GM19468 (cell line): ENCODE data around the gene AGPAT3.

Source experiments
- ATAC-seq: cut with Tn5 transposase; IDR thresholded peaks from one replicate; pipeline ENCODE4 v1.9.1; 2021; ENCODE audit warnings: mild to moderate bottlenecking, moderate library complexity, moderate number of reproducible peaks; ENCODE audit not compliant: unreplicated experiment; ENCODE audit errors: extremely low read depth

AGPAT3 gene

GRCh38 chr21:43985690-43986251 lies 120.7 kb downstream of the AGPAT3 start:
- ATAC-seq = no peak

- ATAC-seq = no peak
Measured at GRCh38 chr21:43986544-43987451, 121.8 kb downstream of the AGPAT3 start.

- ATAC-seq = no peak
Measured at GRCh38 chr21:43987509-43987908, 122.5 kb downstream of the AGPAT3 start.

GRCh38 chr21:43988016-43988415 lies 123.0 kb downstream of the AGPAT3 start:
- no peak for ATAC-seq

DNA sequence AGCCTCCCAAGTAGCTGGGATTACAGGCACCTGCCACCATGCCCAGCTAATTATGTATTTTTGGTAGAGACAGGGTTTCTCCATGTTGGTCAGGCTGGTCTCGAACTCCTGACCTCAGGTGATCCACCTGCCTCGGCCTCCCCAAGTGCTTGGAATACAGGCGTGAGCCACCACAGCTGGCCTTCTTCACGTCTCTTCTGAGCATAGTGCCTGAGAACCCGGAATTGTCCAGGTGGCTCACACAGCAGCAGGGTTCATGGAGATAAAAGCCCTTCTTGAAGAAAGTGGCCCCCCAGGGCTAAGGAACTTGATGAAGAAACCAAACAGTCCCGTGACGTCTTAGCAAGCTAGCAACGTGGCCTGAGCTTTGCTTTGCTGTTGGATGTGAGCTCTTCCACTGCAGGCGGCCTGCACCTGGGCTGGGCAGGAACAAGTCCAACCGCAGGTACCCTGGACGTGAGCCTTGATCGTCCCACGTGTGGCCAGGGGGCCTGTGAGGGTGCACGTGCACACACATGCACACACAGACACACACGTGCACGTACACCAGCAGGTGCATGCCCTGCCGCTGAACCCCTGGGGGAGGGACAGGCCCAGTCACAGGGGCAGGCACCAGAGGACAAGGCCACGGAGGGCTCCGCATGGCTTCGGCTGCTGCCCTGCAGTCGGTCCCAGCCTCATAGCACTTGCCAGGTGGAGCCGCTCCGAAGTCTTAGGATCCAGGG lies 123.6 kb downstream of the AGPAT3 start:
- no peak for ATAC-seq

GRCh38 chr21:43989401-43989800 lies 124.4 kb downstream of the AGPAT3 start:
- no peak for ATAC-seq

DNA sequence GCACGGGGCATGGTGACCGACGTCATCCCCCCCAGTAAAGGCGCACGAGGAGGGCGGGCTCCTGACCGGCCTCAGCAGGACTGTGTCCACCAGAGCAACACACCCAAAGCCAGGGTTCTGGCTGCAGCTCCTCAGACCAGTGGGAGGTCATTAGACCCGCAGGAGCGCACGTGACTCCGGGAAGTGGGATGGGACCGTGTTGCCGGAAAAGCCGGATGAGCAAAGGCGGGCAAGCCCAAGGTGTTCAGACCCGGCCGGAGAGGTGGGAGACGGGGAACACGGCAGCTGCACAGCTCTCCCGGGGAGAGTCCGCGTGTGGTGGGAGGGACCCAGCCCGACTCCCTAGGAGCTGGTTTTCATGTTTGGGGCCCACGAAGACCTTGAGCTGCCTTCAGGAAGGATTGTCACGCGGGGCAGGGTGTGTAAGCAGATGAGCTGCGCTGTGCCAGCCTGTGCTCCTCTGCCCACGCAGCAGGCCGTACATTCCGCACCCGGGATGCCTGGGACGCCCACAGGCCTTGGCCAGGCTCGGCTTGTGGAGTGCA lies 126.5 kb downstream of the AGPAT3 start:
- ATAC-seq = no peak

GRCh38 chr21:43992121-43992520 lies 127.1 kb downstream of the AGPAT3 start:
- no peak for ATAC-seq

DNA sequence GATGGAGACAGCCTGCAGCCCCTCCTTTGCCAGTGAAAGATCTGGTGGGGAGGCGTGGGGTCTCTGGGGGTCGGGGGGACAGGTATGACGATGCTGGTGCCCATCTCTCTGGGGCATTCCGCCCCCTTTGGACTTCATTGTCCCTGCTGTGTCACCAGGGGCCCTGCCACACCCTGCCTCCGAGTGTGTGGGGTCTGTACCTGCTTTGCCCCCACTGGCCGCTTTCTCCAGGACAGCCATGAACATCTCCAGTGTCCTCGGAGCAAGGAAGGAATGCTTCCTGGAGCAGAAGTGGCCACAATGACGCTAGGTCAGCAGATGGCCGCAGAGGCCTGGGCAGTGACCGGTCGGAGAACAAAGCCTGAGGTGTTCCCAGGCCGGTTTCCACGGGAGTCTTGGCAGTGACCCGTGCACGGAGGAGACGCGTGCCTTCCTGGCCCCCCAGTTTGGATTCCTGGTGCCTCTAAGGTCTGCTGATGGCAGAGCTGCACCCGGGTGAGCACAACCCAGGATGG lies 128.5 kb downstream of the AGPAT3 start:
- ATAC-seq = no peak

DNA sequence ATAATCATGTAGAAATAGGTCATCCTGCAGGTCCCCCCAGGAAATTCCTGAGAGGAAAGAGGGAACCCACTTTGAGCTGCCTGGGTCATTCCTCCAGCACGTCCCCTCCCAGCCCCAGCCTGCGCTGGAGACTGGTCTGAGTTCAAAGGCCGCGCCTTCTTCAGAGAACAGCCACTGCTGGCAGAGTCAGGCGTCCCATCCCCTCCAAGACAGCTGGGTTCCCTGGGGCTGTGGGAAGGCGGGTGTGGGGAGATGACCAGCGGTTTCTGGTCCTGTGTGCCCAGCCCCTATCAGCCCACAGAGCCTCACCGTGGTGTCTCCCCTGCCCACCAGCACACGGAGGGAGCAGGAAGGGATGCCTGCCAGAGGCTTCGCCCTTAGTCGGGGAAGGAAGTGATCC lies 129.1 kb downstream of the AGPAT3 start:
- ATAC-seq = no peak

DNA sequence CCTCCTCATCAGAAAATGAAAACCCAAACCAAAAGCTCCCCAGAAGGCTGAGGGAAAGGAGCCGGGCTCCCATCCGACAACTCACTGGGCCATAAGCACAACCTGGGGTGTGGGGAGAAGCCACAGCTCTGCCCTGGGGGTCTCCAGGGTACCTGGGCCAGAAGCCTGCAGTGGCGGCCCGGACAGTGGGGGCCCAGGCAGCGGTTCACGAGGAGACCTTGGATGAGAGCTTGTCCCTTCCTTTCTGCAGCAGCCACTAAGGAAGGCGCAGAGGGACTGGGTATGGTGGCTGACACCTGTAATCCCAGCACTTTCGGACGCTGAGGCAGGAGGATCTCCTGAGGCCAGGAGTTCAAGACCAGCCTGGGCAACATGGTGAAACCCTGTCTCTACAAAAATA lies 129.6 kb downstream of the AGPAT3 start:
- no peak for ATAC-seq

GRCh38 chr21:43995521-43996105 lies 130.6 kb downstream of the AGPAT3 start:
- no peak for ATAC-seq

DNA sequence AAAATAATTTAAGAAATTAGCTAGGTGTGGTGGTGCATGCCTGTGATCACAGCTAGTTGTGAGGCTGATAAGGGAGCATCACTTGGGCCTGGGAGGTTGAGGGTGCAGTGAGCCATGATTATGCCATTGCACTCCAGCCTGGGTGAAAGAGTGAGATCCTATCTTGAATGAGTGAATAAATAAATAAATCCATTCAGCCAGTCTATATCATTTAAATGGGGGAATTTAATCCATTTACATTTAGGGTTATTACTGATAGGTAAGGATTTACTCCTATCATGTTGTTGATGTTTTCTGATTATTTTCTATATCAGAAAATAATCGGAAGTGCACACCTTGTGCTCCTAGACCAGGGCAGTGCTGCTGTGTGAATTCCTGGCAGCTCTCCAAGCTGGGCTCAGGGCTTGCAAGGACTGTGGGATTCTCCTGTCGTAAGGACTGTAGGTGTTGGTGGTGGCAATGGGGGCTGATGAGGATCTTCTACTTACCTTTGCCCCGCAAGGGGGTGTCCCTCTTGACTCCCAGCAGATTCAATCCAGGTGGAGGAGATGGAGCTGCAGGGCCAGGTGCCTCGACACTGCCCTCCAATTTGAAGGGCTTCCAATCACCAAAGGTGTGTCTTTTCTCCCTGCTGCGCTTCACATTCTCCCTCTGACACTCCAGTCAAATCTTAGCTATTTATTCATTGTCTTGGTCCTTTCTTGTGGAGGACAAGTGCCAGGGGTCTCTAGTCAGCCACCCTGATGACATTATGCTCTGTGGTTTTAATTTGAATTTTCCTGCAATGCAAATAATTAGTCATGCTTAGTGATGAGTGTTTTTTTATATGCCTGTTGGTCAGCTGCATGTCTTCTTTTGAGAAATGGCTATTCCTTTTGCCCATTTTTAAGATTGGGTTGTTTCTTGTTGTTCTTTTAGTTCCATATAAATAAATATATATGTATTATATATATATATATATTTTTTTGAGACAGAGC lies 133.0 kb downstream of the AGPAT3 start:
- no peak for ATAC-seq

DNA sequence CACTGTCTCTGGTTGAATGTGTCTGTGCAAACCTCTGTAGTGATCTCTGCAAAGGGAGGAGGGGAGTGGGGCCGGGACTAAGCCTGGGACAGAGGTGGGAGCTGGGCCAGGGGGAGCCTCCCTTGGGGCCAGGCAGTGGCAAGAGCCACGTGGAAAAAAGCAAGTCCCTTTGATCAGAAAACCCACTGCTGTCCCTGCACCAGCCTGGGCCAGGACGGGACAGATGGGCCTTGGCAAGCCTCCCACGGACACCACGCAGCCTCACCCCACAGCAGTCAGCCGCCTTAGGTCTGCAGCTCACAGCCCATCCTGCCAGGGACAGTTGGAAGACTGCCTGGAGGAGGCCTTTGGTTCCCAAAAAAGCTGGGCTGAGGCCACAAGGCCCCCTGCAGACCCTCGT lies 135.3 kb downstream of the AGPAT3 start:
- ATAC-seq = no peak

GRCh38 chr21:44002511-44002910 lies 137.5 kb downstream of the AGPAT3 start:
- no peak for ATAC-seq

DNA sequence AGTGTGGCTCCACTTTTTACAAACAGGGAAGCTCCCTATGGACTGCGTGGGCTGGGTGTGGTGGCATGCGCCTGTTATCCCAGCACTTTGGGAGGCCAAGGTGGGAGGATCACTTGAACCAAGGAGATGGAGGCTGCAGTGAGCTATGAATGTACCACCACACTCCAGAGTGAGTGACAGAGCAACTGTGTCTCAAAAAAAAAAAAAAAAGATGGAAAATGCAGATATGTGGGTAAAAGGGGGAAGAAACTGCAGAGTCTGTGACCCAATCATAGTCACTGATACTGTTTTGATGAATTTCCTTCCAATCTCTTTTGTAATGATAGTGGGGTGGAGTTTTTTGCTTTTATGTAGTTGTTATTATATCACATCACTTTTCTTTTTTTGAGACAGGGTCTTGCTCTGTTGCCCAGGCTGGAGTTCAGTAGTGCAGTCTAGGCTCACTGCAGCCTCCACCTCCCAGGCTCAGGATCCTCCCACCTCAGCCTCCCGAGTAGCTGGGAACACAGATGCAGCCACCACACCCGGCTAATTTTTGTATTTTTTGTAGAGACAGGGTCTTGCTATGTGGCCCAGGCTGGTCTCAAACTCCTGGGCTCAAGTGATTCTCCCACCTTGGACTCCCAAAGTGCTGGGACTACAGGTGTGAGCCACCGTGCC lies 138.4 kb downstream of the AGPAT3 start:
- ATAC-seq = no peak

GRCh38 chr21:44005071-44005470 lies 140.0 kb downstream of the AGPAT3 start:
- ATAC-seq = no peak

- no peak for ATAC-seq
Measured at GRCh38 chr21:44005593-44005992, 140.6 kb downstream of the AGPAT3 start.
